Kidney epithelial cell (primary cell): Measurements from ENCODE around the gene LACTB. TPM values are rescaled to one million over a fixed set of nuclear protein-coding genes. Genes with fewer than 3 reads are reported as not detected.
A peak's percentile ranks its signal among the peaks of the same experiment; 100 is the strongest.
"Not testable (repeated sequence)": the region's sequence is repeated elsewhere in the genome, so short reads cannot be mapped to it uniquely, and the experiment has no call there.

Experiments
- DNase-seq: peaks from one replicate; pipeline ENCODE4 v3.0.0-alpha.2; 2010; ENCODE audit warnings: low read depth
- H3K27me3 ChIP-seq: 2 replicates; pipeline ENCODE4 v1.6.0; 2011; ENCODE audit warnings: low read length; ENCODE audit not compliant: control insufficient read depth, insufficient read depth
- H3K36me3 ChIP-seq: 2 replicates; pipeline ENCODE4 v1.5.1; 2011; ENCODE audit warnings: low read length; ENCODE audit not compliant: control insufficient read depth, insufficient read depth
- H3K4me3 ChIP-seq: 2 replicates; pipeline ENCODE4 v1.5.1; 2011; ENCODE audit warnings: low read depth, mild to moderate bottlenecking, control low read depth, low read length
- total RNA-seq: library from RNA; depleted of rRNA; stranded (reverse); fragments of >200 nt; gene quantifications from 2 replicates; pipeline ENCODE4 v1.2.3, GENCODE V29; 2015
- TF ChIP-seq, protein P1 (sequence below): IDR thresholded peaks from 2 replicates; pipeline ENCODE4 v1.5.1; 2011; ENCODE audit warnings: mild to moderate bottlenecking, moderate library complexity, low read length, control low read depth, inconsistent platforms; ENCODE audit not compliant: insufficient read depth, poor library complexity, severe bottlenecking

The LACTB gene
- total RNA-seq, 1 donor from 2014 or later = 11.6 TPM

GRCh38 chr15:63090887-63091286 lies 30.8 kb upstream of the LACTB start:
- TF ChIP-seq, protein P1, sequence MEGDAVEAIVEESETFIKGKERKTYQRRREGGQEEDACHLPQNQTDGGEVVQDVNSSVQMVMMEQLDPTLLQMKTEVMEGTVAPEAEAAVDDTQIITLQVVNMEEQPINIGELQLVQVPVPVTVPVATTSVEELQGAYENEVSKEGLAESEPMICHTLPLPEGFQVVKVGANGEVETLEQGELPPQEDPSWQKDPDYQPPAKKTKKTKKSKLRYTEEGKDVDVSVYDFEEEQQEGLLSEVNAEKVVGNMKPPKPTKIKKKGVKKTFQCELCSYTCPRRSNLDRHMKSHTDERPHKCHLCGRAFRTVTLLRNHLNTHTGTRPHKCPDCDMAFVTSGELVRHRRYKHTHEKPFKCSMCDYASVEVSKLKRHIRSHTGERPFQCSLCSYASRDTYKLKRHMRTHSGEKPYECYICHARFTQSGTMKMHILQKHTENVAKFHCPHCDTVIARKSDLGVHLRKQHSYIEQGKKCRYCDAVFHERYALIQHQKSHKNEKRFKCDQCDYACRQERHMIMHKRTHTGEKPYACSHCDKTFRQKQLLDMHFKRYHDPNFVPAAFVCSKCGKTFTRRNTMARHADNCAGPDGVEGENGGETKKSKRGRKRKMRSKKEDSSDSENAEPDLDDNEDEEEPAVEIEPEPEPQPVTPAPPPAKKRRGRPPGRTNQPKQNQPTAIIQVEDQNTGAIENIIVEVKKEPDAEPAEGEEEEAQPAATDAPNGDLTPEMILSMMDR = no peak
- Histone ChIP-seq H3K36me3 (no peaks in the 10 kb centered on the region), H3K27me3 (no peaks in the 10 kb centered on the region), H3K4me3 (no peak overlapping the region)
- DNase-seq = no peak

DNA sequence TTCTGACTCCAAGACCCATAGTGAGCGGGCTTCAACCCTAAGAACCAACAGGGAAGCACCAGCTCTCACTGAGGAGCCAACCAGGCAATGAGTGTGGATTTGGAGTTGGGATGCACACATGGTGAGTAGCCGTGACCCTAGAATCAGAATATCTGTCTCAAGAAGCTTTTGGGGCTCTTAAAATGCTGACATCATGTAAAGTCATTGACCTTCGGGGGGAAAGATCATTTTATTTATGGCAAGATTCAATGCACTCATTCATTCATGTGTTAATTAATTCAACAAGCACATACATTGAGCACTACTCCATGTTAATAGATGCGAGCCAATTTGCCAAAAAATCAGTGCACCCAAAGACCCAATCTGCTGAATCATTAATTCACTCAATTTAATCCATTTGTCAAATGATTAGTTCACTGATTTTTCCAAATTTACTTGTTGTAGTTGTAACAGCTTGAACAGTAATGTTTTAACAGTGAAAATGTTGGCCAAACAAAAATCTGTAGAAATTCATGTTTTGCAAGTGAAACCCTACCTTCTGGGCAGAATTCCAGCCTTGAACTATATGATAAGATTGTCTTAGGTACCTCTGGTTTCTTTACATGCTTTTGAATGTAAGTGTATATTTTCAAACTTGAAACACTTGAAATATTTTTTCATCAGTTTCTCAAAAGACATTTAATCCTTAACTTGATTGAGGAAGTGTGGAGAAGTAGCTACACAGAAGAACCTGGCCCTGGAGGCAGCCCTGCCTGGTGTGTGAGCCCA lies 29.8 kb upstream of the LACTB start:
- H3K4me3 ChIP-seq = no peak overlapping the region
- DNase-seq = no peak
- TF ChIP-seq, protein P1 = no peak
- H3K36me3 ChIP-seq = no peaks in the 10 kb centered on the region
- H3K27me3 ChIP-seq = no peaks in the 10 kb centered on the region

DNA sequence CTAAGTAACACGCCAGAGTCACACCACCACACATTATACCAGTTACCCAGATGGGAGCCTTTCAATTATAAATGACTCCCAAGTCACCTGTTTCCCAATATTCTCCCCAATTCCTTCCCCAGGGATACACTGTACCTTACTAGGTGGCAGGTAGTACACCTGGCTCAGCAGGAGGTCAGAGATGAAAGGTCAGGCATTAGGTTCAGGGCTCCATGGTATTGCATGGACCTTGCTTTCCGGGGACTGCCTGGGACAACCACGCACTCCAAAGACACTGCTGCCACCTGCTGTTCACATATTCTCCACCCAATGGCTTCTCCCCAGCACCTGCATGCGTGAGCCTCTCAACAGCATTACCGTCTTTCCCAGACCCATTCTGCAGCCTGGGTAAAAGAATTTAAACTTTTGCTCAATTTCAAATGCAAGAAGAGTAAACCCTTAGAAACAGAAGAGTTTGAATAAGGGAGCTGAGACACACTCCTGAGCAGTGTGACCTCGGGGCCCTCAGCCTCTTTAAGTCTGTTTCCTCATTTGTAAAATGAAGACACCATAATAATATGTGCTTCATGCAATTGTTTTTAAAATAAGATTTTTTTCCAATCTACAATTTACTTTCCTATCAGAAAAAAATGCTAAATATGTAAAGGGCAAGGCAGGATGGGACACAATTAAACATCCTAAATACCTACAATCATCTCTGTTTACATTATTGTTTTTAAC lies 28.0 kb upstream of the LACTB start:
- TF ChIP-seq, protein P1 = peak; percentile 89
- no peak for DNase-seq
- Histone ChIP-seq H3K27me3 (no peaks in the 10 kb centered on the region), H3K4me3 (no peak overlapping the region), H3K36me3 (no peaks in the 10 kb centered on the region)

GRCh38 chr15:63094495-63094931 lies 27.1 kb upstream of the LACTB start:
- Histone ChIP-seq H3K27me3 (no peaks in the 10 kb centered on the region), H3K36me3 (no peaks in the 10 kb centered on the region), H3K4me3 (no peak overlapping the region)
- DNase-seq = no peak
- TF ChIP-seq, protein P1 = no peak

GRCh38 chr15:63096178-63096577 lies 25.5 kb upstream of the LACTB start:
- H3K4me3 ChIP-seq = no peak overlapping the region
- TF ChIP-seq, protein P1 = no peak
- H3K27me3 ChIP-seq = no peaks in the 10 kb centered on the region
- H3K36me3 ChIP-seq = no peaks in the 10 kb centered on the region
- no peak for DNase-seq

GRCh38 chr15:63098901-63099300 lies 22.8 kb upstream of the LACTB start:
- DNase-seq, H3K4me3 ChIP-seq, H3K36me3 ChIP-seq, H3K27me3 ChIP-seq: not testable (repeated sequence)

DNA sequence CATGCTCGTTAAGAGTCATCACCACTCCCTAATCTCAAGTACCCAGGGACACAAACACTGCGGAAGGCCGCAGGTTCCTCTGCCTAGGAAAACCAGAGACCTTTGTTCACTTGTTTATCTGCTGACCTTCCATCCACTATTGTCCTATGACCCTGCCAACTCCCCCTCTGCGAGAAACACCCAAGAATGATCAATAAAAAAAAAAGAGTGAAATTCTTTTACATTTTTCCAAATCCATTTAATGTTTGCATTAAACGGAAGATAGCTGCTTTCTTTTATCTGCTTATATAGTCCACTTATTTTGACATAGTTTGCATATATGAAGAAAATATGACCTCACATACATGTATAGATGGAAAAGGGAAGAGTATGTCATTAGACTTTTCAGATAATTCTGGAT lies 22.1 kb upstream of the LACTB start:
- DNase-seq, H3K27me3 ChIP-seq, H3K4me3 ChIP-seq, H3K36me3 ChIP-seq: not testable (repeated sequence)
